ENCODE data around the gene TECPR1. TPM values are rescaled to one million over a fixed set of nuclear protein-coding genes. Genes with fewer than 3 reads are reported as not detected.

TECPR1 gene
- total and polyA plus RNA-seq, 2 experiments from 2014 or later, result 4.6 to 24.4 TPM

DNA sequence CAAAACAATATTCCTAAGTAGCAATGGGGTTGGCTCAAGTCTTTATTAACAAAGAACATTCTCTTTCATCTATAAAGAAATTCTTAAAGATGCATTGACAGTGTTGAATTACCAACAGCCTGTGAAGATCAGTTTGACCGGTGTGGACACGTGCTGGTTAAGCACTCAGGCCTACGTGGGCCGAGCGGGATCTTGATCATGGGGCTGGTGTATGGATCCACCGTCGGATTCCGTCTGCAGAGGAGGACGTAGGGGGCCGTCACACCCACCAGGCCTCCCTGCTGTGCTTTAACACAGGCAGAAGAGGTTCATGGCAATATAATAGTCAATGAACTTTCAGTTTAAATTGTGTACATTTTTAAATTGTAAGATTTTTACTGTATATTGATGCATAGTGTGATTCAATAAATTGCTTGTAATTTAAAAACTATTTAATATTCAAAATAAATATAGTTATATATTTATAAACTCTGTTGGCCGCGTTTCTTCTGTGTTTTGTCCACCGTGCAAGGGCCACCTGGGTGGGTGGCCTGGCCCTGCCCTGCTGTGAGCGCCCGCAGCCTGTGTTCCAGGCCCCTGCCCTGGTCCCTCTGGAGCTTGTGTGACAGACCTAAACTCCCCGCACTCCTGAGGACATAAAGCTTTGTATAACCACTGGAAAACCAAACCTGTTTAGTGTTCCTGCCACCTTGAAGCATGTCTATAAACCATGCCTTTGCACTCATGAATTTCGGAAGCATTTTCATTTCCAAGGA is 42.7 kb downstream of the TECPR1 start:
- H3K36me3 ChIP-seq (ENCODE audit: insufficient read depth), result no peaks in the 10 kb centered on the region
- no peaks in the 10 kb centered on the region for H3K79me2 ChIP-seq (replicated peaks; ENCODE audit: insufficient read depth)
- no peak overlapping the region for H3K27ac ChIP-seq (ENCODE audit: low read depth)
- H3K4me3 ChIP-seq, result peak overlapping the region; percentile 60; the same call in 1 of the 2 replicates
- H3K4me1 Mint-ChIP-seq, result peaks cover 6% of the 10 kb centered on the region; the same call in 2 of the 3 replicates
- no peaks in the 10 kb centered on the region for H3K4me1 ChIP-seq (ENCODE audit: insufficient read depth)
- H2AFZ ChIP-seq, result no peak overlapping the region
- no peak for DNase-seq (ENCODE audit: low spot score)
- no peak overlapping the region; the same call in 1 of the 2 replicates for H3K4me2 ChIP-seq
- H3K36me3 Mint-ChIP-seq (ENCODE audit: low read depth), result peaks cover 16% of the 10 kb centered on the region
- no peaks in the 10 kb centered on the region; the same call in 1 of the 2 replicates for H4K20me1 ChIP-seq (replicated peaks; ENCODE audit: insufficient read depth)
- no peak for ATAC-seq
- H3K4me3 Mint-ChIP-seq, result peak overlapping the region; percentile 65
- H3K27ac Mint-ChIP-seq, result no peak overlapping the region
- peaks cover 6% of the 10 kb centered on the region for H3K27me3 Mint-ChIP-seq (ENCODE audit: insufficient read depth, low read depth, poor library complexity)
- H3K9me2 ChIP-seq (ENCODE audit: insufficient read depth), result no peaks in the 10 kb centered on the region
- TF ChIP-seq EZH2 (IDR thresholded peaks at IDR 0.05; ENCODE audit: low read depth, unreplicated experiment), result no peak
- TF ChIP-seq, protein P1, sequence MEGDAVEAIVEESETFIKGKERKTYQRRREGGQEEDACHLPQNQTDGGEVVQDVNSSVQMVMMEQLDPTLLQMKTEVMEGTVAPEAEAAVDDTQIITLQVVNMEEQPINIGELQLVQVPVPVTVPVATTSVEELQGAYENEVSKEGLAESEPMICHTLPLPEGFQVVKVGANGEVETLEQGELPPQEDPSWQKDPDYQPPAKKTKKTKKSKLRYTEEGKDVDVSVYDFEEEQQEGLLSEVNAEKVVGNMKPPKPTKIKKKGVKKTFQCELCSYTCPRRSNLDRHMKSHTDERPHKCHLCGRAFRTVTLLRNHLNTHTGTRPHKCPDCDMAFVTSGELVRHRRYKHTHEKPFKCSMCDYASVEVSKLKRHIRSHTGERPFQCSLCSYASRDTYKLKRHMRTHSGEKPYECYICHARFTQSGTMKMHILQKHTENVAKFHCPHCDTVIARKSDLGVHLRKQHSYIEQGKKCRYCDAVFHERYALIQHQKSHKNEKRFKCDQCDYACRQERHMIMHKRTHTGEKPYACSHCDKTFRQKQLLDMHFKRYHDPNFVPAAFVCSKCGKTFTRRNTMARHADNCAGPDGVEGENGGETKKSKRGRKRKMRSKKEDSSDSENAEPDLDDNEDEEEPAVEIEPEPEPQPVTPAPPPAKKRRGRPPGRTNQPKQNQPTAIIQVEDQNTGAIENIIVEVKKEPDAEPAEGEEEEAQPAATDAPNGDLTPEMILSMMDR (conservative IDR thresholded peaks at IDR 0.05; ENCODE audit: low read depth in 2 of 2), result no peak
- H3K9me3 Mint-ChIP-seq, result no peaks in the 10 kb centered on the region
- H3K27me3 ChIP-seq (ENCODE audit: insufficient read depth), result no peaks in the 10 kb centered on the region
- H3F3A ChIP-seq (replicated peaks; ENCODE audit: low read depth), result no peaks in the 10 kb centered on the region

DNA sequence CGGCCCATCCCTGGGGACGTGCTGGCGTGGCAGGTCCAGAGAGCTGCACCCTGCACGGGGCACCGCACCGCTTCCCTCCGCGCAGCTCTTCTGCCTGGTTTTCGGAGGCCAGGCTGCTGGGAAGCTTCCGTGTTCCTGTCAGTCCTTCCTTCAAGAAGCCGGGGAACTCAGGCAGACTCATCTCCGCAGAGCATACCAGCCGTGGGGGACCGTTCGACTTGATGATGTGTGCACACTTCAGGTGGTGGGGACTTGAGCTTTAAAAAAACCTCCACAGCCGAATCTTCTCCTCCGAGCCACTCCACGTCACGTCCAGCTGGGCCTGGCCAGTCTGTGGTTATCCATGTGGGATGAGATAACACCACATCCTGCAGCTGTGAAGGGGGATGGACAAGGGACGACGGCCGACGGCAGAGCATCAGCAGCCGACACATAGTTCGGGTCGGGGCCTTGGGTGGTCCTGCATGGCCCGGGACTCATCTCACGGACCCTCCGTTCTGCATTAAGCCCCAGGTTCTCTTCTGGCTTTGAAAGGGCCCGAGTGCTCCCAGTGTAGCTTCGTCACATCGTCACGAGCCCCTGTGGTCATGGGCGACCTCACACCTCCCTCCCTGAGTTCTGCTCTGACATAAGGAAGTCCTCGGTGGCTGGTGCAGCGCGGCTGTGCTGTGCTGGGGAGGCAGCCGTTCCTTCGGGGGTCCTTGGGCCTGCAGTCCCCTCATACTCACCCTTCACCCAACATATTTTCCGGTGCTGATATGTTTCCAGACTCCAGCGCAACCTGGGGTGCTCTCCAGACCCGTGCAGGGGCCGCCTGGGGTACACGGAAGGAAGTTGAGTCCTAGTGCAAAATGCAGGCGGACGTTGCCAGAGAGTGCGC is 45.3 kb downstream of the TECPR1 start:
- Mint-ChIP-seq H3K4me1 (peaks cover 4% of the 10 kb centered on the region; the same call in 2 of the 3 replicates), H3K4me3 (no peak overlapping the region), H3K36me3 (ENCODE audit: low read depth) (peaks cover 22% of the 10 kb centered on the region), H3K27ac (no peak overlapping the region), H3K27me3 (ENCODE audit: insufficient read depth, low read depth, poor library complexity) (peaks cover 8% of the 10 kb centered on the region), H3K9me3 (no peaks in the 10 kb centered on the region)
- Histone ChIP-seq H3K9me2 (ENCODE audit: insufficient read depth) (no peaks in the 10 kb centered on the region), H4K20me1 (replicated peaks; ENCODE audit: insufficient read depth) (no peaks in the 10 kb centered on the region; the same call in 1 of the 2 replicates), H3K27ac (ENCODE audit: low read depth) (no peak overlapping the region), H3K4me1 (ENCODE audit: insufficient read depth) (no peaks in the 10 kb centered on the region), H3K79me2 (replicated peaks; ENCODE audit: insufficient read depth) (peaks cover 11% of the 10 kb centered on the region), H2AFZ (no peak overlapping the region), H3K36me3 (ENCODE audit: insufficient read depth) (no peaks in the 10 kb centered on the region), H3K4me2 (no peak overlapping the region), H3K27me3 (ENCODE audit: insufficient read depth) (no peaks in the 10 kb centered on the region), H3K4me3 (no peak overlapping the region), H3F3A (replicated peaks; ENCODE audit: low read depth) (no peaks in the 10 kb centered on the region)
- ATAC-seq (no peak), DNase-seq (ENCODE audit: low spot score) (no peak)
- no peak for TF ChIP-seq ZNF114 (CRISPR knock-in tag; IDR thresholded peaks at IDR 0.05)
- no peak for TF ChIP-seq POLR2AphosphoS5 (IDR thresholded peaks at IDR 0.05; ENCODE audit: low read depth)
- no peak for TF ChIP-seq EZH2 (IDR thresholded peaks at IDR 0.05; ENCODE audit: low read depth, unreplicated experiment)
- no peak for TF ChIP-seq JUNB (IDR thresholded peaks at IDR 0.05; ENCODE audit: unreplicated experiment)
- no peak for TF ChIP-seq STAT1 (IDR thresholded peaks at IDR 0.05; ENCODE audit: unreplicated experiment)
- no peak for TF ChIP-seq ZNF331 (CRISPR knock-in tag; IDR thresholded peaks at IDR 0.05; ENCODE audit: low read depth)
- TF ChIP-seq, protein P2, sequence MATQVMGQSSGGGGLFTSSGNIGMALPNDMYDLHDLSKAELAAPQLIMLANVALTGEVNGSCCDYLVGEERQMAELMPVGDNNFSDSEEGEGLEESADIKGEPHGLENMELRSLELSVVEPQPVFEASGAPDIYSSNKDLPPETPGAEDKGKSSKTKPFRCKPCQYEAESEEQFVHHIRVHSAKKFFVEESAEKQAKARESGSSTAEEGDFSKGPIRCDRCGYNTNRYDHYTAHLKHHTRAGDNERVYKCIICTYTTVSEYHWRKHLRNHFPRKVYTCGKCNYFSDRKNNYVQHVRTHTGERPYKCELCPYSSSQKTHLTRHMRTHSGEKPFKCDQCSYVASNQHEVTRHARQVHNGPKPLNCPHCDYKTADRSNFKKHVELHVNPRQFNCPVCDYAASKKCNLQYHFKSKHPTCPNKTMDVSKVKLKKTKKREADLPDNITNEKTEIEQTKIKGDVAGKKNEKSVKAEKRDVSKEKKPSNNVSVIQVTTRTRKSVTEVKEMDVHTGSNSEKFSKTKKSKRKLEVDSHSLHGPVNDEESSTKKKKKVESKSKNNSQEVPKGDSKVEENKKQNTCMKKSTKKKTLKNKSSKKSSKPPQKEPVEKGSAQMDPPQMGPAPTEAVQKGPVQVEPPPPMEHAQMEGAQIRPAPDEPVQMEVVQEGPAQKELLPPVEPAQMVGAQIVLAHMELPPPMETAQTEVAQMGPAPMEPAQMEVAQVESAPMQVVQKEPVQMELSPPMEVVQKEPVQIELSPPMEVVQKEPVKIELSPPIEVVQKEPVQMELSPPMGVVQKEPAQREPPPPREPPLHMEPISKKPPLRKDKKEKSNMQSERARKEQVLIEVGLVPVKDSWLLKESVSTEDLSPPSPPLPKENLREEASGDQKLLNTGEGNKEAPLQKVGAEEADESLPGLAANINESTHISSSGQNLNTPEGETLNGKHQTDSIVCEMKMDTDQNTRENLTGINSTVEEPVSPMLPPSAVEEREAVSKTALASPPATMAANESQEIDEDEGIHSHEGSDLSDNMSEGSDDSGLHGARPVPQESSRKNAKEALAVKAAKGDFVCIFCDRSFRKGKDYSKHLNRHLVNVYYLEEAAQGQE (IDR thresholded peaks at IDR 0.05; ENCODE audit: unreplicated experiment), result no peak
- TF ChIP-seq, protein P1 (conservative IDR thresholded peaks at IDR 0.05; ENCODE audit: low read depth in 2 of 2), result no peak
- TF ChIP-seq, protein P3, sequence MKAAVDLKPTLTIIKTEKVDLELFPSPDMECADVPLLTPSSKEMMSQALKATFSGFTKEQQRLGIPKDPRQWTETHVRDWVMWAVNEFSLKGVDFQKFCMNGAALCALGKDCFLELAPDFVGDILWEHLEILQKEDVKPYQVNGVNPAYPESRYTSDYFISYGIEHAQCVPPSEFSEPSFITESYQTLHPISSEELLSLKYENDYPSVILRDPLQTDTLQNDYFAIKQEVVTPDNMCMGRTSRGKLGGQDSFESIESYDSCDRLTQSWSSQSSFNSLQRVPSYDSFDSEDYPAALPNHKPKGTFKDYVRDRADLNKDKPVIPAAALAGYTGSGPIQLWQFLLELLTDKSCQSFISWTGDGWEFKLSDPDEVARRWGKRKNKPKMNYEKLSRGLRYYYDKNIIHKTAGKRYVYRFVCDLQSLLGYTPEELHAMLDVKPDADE (IDR thresholded peaks at IDR 0.05), result no peak

All from GM23338 (cell line).